H54 (cell line): ENCODE data around the gene TTC23.
"Not testable (repeated sequence)": the region's sequence is repeated elsewhere in the genome, so short reads cannot be mapped to it uniquely, and the experiment has no call there.

Source experiments
- DNase-seq: peaks from one replicate; pipeline ENCODE4 v3.0.0; 2011; ENCODE audit warnings: low spot score, mixed read lengths; ENCODE audit not compliant: insufficient read length
- FAIRE-seq: peaks from 3 replicates; lab custom pipeline; 2011; peaks lifted over from hg19 to GRCh38; lab: Jason Lieb, UNC
- POLR2A ChIP-seq: IDR thresholded peaks from 2 replicates; pipeline ENCODE4 v1.6.1; 2011; ENCODE audit warnings: low read depth, mild to moderate bottlenecking, low read length

TTC23 gene

GRCh38 chr15:99197856-99198255 is 51.5 kb downstream of the TTC23 start:
- DNase-seq, result no peak
- TF ChIP-seq POLR2A, result no peak
- FAIRE-seq, result no peak

- DNase-seq, FAIRE-seq: not testable (repeated sequence)
These were observed 57.2 kb downstream of the TTC23 start for GRCh38 chr15:99192181-99192580.

GRCh38 chr15:99187936-99188335 is 61.4 kb downstream of the TTC23 start:
- no peak for FAIRE-seq
- DNase-seq, result no peak
- no peak for TF ChIP-seq POLR2A

GRCh38 chr15:99185414-99186130 is 63.8 kb downstream of the TTC23 start:
- DNase-seq, result no peak
- TF ChIP-seq POLR2A, result no peak
- no peak for FAIRE-seq

- no peak for TF ChIP-seq POLR2A
- FAIRE-seq (no peak), DNase-seq (no peak)
These were observed 66.6 kb downstream of the TTC23 start for GRCh38 chr15:99182791-99183190.

GRCh38 chr15:99181545-99181971 is 67.8 kb downstream of the TTC23 start:
- no peak for TF ChIP-seq POLR2A
- FAIRE-seq, result no peak
- DNase-seq, result no peak

GRCh38 chr15:99180964-99181306 is 68.4 kb downstream of the TTC23 start:
- DNase-seq (no peak), FAIRE-seq (no peak)
- no peak for TF ChIP-seq POLR2A

GRCh38 chr15:99180086-99180963 is 69.1 kb downstream of the TTC23 start:
- no peak for TF ChIP-seq POLR2A
- DNase-seq (no peak), FAIRE-seq (no peak)

GRCh38 chr15:99177679-99178078 is 71.7 kb downstream of the TTC23 start:
- no peak for FAIRE-seq

GRCh38 chr15:99176757-99177156 is 72.6 kb downstream of the TTC23 start:
- no peak for DNase-seq
- TF ChIP-seq POLR2A, result no peak
- no peak for FAIRE-seq

More at GRCh38 chr15:99177679-99178078, 71.7 kb downstream of the TTC23 start:
- no peak for DNase-seq
- no peak for TF ChIP-seq POLR2A

- FAIRE-seq (no peak), DNase-seq (no peak)
- TF ChIP-seq POLR2A, result no peak
These were observed 74.6 kb downstream of the TTC23 start for GRCh38 chr15:99174567-99175395.

GRCh38 chr15:99172989-99173388 is 76.4 kb downstream of the TTC23 start:
- TF ChIP-seq POLR2A, result no peak
- FAIRE-seq, result no peak
- no peak for DNase-seq

GRCh38 chr15:99172171-99172570 is 77.2 kb downstream of the TTC23 start:
- no peak for TF ChIP-seq POLR2A
- FAIRE-seq (no peak), DNase-seq (no peak)
